H1 (cell line): ENCODE data around the gene EYA2. TPM values are rescaled to one million over a fixed set of nuclear protein-coding genes. Genes with fewer than 3 reads are reported as not detected.

Source experiments
- CTCF ChIA-PET: fragments of 300-600 bp; sonication (Branson Sonifier 250); formaldehyde crosslinking; loops from one replicate; lab custom pipeline; 2021; ENCODE audit not compliant: partially characterized antibody; lab: Charles Lee
- POLR2A ChIA-PET: fragments of 300-600 bp; sonication (Branson Sonifier 250); formaldehyde crosslinking; loops from one replicate; lab custom pipeline; 2021; ENCODE audit warnings: inconsistent platforms; ENCODE audit not compliant: partially characterized antibody; lab: Charles Lee
- DNase-seq, 2 experiments: peaks; one replicate each; pipeline versions ENCODE4 v3.0.0 to v3.0.0-alpha.2; 2010 to 2022; ENCODE audit warnings: low spot score in 2 of 2, low read depth in 1 of 2, mixed read lengths in 1 of 2
- FAIRE-seq: peaks from 2 replicates; lab custom pipeline; 2011; peaks lifted over from hg19 to GRCh38; lab: Jason Lieb, UNC
- H2AFZ ChIP-seq: 2 replicates; pipeline ENCODE4 v1.8.1; 2012; ENCODE audit warnings: low read length, inconsistent platforms
- H2AK5ac ChIP-seq: 2 replicates; pipeline ENCODE4 v1.6.1; 2013; ENCODE audit warnings: low read depth, low read length
- H2BK120ac ChIP-seq: replicated peaks from 2 replicates; pipeline ENCODE3; 2013; ENCODE audit warnings: low read depth, low read length, inconsistent platforms
- H2BK12ac ChIP-seq: 2 replicates; pipeline ENCODE4 v1.6.1; 2013; ENCODE audit warnings: low read depth, low read length
- H2BK15ac ChIP-seq: 2 replicates; pipeline ENCODE4 v1.6.1; 2013; ENCODE audit warnings: low read length
- H2BK20ac ChIP-seq: 2 replicates; pipeline ENCODE4 v1.6.1; 2013; ENCODE audit warnings: low read length
- H2BK5ac ChIP-seq: 2 replicates; pipeline ENCODE4 v1.6.1; 2013; ENCODE audit warnings: low read depth, low read length
- H3K14ac ChIP-seq: 2 replicates; pipeline ENCODE4 v1.6.1; 2013; ENCODE audit warnings: inconsistent platforms; ENCODE audit not compliant: insufficient read length
- H3K18ac ChIP-seq: 2 replicates; pipeline ENCODE4 v1.6.1; 2013; ENCODE audit warnings: low read length; ENCODE audit errors: extremely low read depth
- H3K23ac ChIP-seq: 2 replicates; pipeline ENCODE4 v1.6.1; 2013; ENCODE audit warnings: inconsistent platforms; ENCODE audit not compliant: insufficient read length
- H3K23me2 ChIP-seq: 2 replicates; pipeline ENCODE4 v1.6.1; 2013; ENCODE audit warnings: low read depth, low read length
- H3K27ac ChIP-seq: 2 replicates; pipeline ENCODE4 v1.6.1; 2011; ENCODE audit warnings: low read depth, low read length, inconsistent platforms
- H3K27me3 ChIP-seq, 4 experiments: replicated peaks in 1 of 4; 1 replicate in 1 of 4; 2 replicates in 3 of 4; pipeline versions ENCODE4 v1.6.1 to v1.8.1; 2011 to 2013; ENCODE audit warnings: low read length in 3 of 4, mild to moderate bottlenecking in 3 of 4, inconsistent platforms in 2 of 4, mixed read lengths in 2 of 4, moderate library complexity in 1 of 4; ENCODE audit not compliant: control insufficient read depth in 3 of 4, insufficient read depth in 3 of 4; ENCODE audit errors: extremely low read depth in 1 of 4
- H3K36me3 ChIP-seq, 4 experiments: 2 replicates each; pipeline versions ENCODE4 v1.6.1 to v1.8.1; 2011 to 2013; ENCODE audit warnings: mild to moderate bottlenecking in 4 of 4, low read length in 3 of 4, moderate library complexity in 2 of 4, control low read depth in 1 of 4, inconsistent platforms in 1 of 4; ENCODE audit not compliant: insufficient read depth in 4 of 4, control insufficient read depth in 2 of 4
- H3K4ac ChIP-seq: replicated peaks from 2 replicates; pipeline ENCODE3; 2013; ENCODE audit warnings: low read length, low read depth, mixed read lengths, inconsistent platforms; ENCODE audit not compliant: insufficient read length
- H3K4me1 ChIP-seq, 4 experiments: replicated peaks in 1 of 4; 1 replicate in 1 of 4; 2 replicates in 3 of 4; pipeline versions ENCODE4 v1.6.1 to v1.8.1; 2011 to 2013; ENCODE audit warnings: low read length in 3 of 4, inconsistent platforms in 2 of 4, mixed read lengths in 1 of 4; ENCODE audit not compliant: insufficient read depth in 4 of 4, control insufficient read depth in 3 of 4
- H3K4me2 ChIP-seq, 2 experiments: 2 replicates each; pipeline versions ENCODE4 v1.6.1 to v1.8.1; 2011 to 2013; ENCODE audit warnings: low read depth in 2 of 2, low read length in 2 of 2, control low read depth in 1 of 2, inconsistent platforms in 1 of 2, mild to moderate bottlenecking in 1 of 2; ENCODE audit not compliant: insufficient read depth in 1 of 2
- H3K4me3 ChIP-seq, 4 experiments: fragments of 200-600, 300-600 bp in 1 of 4; sonication (generic), shearing (Covaris generic), sonication (Bioruptor Twin) in 1 of 4; 2 replicates each; pipeline versions ENCODE4 v1.5.1 to v1.8.1; 2011 to 2016; ENCODE audit warnings: low read length in 4 of 4, low read depth in 3 of 4, control low read depth in 2 of 4, inconsistent platforms in 2 of 4, mild to moderate bottlenecking in 2 of 4, mixed read lengths in 1 of 4, moderate library complexity in 1 of 4; ENCODE audit not compliant: insufficient read depth in 2 of 4; ENCODE audit errors: extremely low read depth in 1 of 4
- H3K56ac ChIP-seq: replicated peaks from 2 replicates; pipeline ENCODE3; 2013; ENCODE audit warnings: low read depth, mild to moderate bottlenecking, mixed read lengths, low read length, inconsistent platforms; ENCODE audit not compliant: insufficient read length
- H3K79me1 ChIP-seq: 2 replicates; pipeline ENCODE4 v1.6.1; 2013; ENCODE audit warnings: low read depth, low read length, control low read depth
- H3K79me2 ChIP-seq, 2 experiments: 2 replicates each; pipeline versions ENCODE4 v1.6.1 to v1.8.1; 2012 to 2013; ENCODE audit warnings: low read length in 2 of 2, mild to moderate bottlenecking in 2 of 2, inconsistent platforms in 1 of 2; ENCODE audit not compliant: insufficient read depth in 2 of 2, control insufficient read depth in 1 of 2
- H3K9ac ChIP-seq, 4 experiments: replicated peaks in 1 of 4; 1 replicate in 1 of 4; 2 replicates in 3 of 4; pipeline versions ENCODE4 v1.6.1 to v1.8.1; 2011 to 2013; ENCODE audit warnings: low read depth in 3 of 4, low read length in 3 of 4, control low read depth in 2 of 4, mild to moderate bottlenecking in 2 of 4, moderate library complexity in 2 of 4, inconsistent platforms in 1 of 4; ENCODE audit errors: extremely low read depth in 1 of 4
- H3K9me3 ChIP-seq, 2 experiments: 2 replicates each; pipeline versions ENCODE4 v1.6.1 to v1.8.1; 2012 to 2013; ENCODE audit warnings: mild to moderate bottlenecking in 2 of 2, moderate library complexity in 2 of 2, control low read depth in 1 of 2, inconsistent platforms in 1 of 2, low read depth in 1 of 2, low read length in 1 of 2, mixed read lengths in 1 of 2; ENCODE audit not compliant: insufficient read depth in 2 of 2
- H4K20me1 ChIP-seq, 2 experiments: replicated peaks in 1 of 2; 2 replicates each; pipeline versions ENCODE3 to v1.8.1; 2011 to 2013; ENCODE audit warnings: inconsistent platforms in 2 of 2, low read length in 2 of 2, mild to moderate bottlenecking in 1 of 2; ENCODE audit not compliant: insufficient read depth in 2 of 2, control insufficient read depth in 1 of 2
- H4K5ac ChIP-seq: 2 replicates; pipeline ENCODE4 v1.6.1; 2013; ENCODE audit warnings: low read length, low read depth, mixed read lengths, inconsistent platforms; ENCODE audit not compliant: insufficient read length
- H4K8ac ChIP-seq: 2 replicates; pipeline ENCODE4 v1.8.0; 2013; ENCODE audit warnings: mild to moderate bottlenecking, moderate library complexity, low read length, inconsistent platforms; ENCODE audit not compliant: insufficient read depth; ENCODE audit errors: extremely low read depth
- H4K91ac ChIP-seq: replicated peaks from 2 replicates; pipeline ENCODE3; 2013; ENCODE audit warnings: low read length, mixed read lengths, inconsistent platforms; ENCODE audit not compliant: insufficient read length
- EP300 ChIP-seq, 2 experiments: IDR thresholded peaks; 1 replicate in 1 of 2; 2 replicates in 1 of 2; pipeline ENCODE4 v1.6.1; 2011 to 2012; ENCODE audit warnings: low read depth in 2 of 2, low read length in 2 of 2, mild to moderate bottlenecking in 2 of 2, borderline replicate concordance in 1 of 2, inconsistent platforms in 1 of 2, moderate library complexity in 1 of 2
- POU5F1 ChIP-seq: IDR thresholded peaks from 2 replicates; pipeline ENCODE4 v1.6.1; 2011; ENCODE audit warnings: low read depth, mild to moderate bottlenecking, low read length, moderate library complexity
- WGBS, 2 experiments: shearing (Covaris generic) in 1 of 2; methylation state at CpG; one replicate each; pipeline versions ENCODE4 v1.1.6 to v1.1.7; 2013 to 2015; ENCODE audit warnings: low lambda C conversion rate in 2 of 2, mixed read lengths in 2 of 2, inconsistent platforms in 1 of 2, low coverage in 1 of 2, missing lambda C conversion rate in 1 of 2; ENCODE audit not compliant: insufficient replicate concordance in 2 of 2, insufficient coverage in 1 of 2, insufficient read length in 1 of 2; ENCODE audit errors: extremely low coverage in 1 of 2, missing lambda C conversion rate in 1 of 2; 5-methylcytosine and 5-hydroxymethylcytosine counted together
- polyA plus RNA-seq, 7 experiments: library from polyadenylated mRNA; depleted of rRNA in 3 of 7; stranded (reverse) in 5 of 7; unstranded in 2 of 7; fragments of >200 nt in 5 of 7; fragments of 200-250 nt in 2 of 7; gene quantifications; 1 replicate in 5 of 7; 2 replicates in 1 of 7; 4 replicates in 1 of 7; pipeline versions ENCODE4 v1.2.1 to v1.2.3, GENCODE V29; 2011 to 2013; ENCODE audit warnings: missing spikeins in 2 of 7, mixed read lengths in 2 of 7
- total RNA-seq: library from RNA; stranded (reverse); fragmentation: NEBNext Ultra II Directional; extraction: Animal tissue kit (Norgen Biotek cat#: 25700); gene quantifications from 2 replicates; pipeline ENCODE4 v1.2.1, GENCODE V29; 2021

Gene EYA2
- total and polyA plus RNA-seq, 2 of the 8 experiments (the other 6 are each of a cell fraction or from before 2014, with no cell fraction given) = 1.6 to 1.7 TPM

DNA sequence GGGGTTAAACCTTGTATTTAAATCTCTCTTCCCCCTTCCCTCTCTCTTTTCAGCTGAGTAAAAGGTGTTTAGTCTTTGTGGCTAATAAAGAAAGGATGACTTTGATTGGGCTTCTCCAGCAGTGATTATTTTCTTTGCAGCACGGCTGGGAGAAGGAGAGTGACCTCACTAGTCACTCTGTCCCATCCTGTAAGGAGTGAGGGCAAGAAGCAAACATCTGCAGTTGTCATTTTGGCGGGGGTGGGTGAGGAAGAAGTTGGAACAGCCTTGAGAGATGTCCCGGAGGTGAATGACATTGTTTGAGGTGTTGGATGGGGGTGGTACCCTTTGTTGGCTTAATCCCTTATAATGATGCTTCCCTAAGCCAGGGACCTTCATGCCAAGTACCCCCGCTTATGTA lies 223.6 kb downstream of the EYA2 start:
- no peak overlapping the region for H2BK15ac ChIP-seq
- no peaks in the 10 kb centered on the region for H3K23me2 ChIP-seq
- no peak for TF ChIP-seq POU5F1
- TF ChIP-seq EP300 (IDR thresholded peaks at IDR 0.05; ENCODE audit: borderline replicate concordance in 1 of 2, low read depth in 2 of 2, low read length in 2 of 2) = peak in 1 of 2 experiments; percentile 68; a peak in 1 of 3 replicates
- no peaks in the 10 kb centered on the region for H4K20me1 ChIP-seq
- no peak overlapping the region for H2BK20ac ChIP-seq
- no peak overlapping the region for H3K14ac ChIP-seq
- H3K79me2 ChIP-seq = no peaks in the 10 kb centered on the region
- H3K56ac ChIP-seq = no peak overlapping the region
- H3K4me1 ChIP-seq = peaks cover 0 to 7% (median 3%) of the 10 kb centered on the region in 4 experiments; a peak in 4 of 7 replicates
- no peak overlapping the region for H3K27ac ChIP-seq
- no peak overlapping the region for H2BK120ac ChIP-seq
- H4K5ac ChIP-seq = no peak overlapping the region
- CTCF ChIA-PET = interaction anchor here (1.3 kb wide), 2 partner anchors 32 to 360 kb away, joined by 3 read pairs; no protein-coding TSS in a partner anchor
- H2AK5ac ChIP-seq = no peak overlapping the region
- no peaks in the 10 kb centered on the region for H3K36me3 ChIP-seq
- H3K9ac ChIP-seq = no peak overlapping the region
- H3K18ac ChIP-seq = no peak overlapping the region
- no peak overlapping the region for H2BK5ac ChIP-seq
- FAIRE-seq (no peak), DNase-seq (no peak)
- no peak overlapping the region for H3K4me3 ChIP-seq
- no peak overlapping the region for H2BK12ac ChIP-seq
- 0 out of 2 replicates have a peak overlapping the region, but pooled peaks have one; percentile 37 for H2AFZ ChIP-seq
- no peak overlapping the region for H4K91ac ChIP-seq
- H3K23ac ChIP-seq = no peak overlapping the region
- H3K9me3 ChIP-seq = no peaks in the 10 kb centered on the region
- H3K79me1 ChIP-seq = no peaks in the 10 kb centered on the region
- no peaks in the 10 kb centered on the region for H3K27me3 ChIP-seq
- 61% methylated on average over 4 of the region's 4 CpGs; no CpG with 5 or more reads in 1 of the 2 experiments for WGBS, 2 experiments
- H4K8ac ChIP-seq = no peak overlapping the region
- POLR2A ChIA-PET = no interaction called here
- no peak overlapping the region for H3K4ac ChIP-seq
- H3K4me2 ChIP-seq = no peak overlapping the region
